Measurements from ENCODE around the gene SRGAP1. TPM values are rescaled to one million over a fixed set of nuclear protein-coding genes. Genes with fewer than 3 reads are reported as not detected.
"Not testable (repeated sequence)": the region's sequence is repeated elsewhere in the genome, so short reads cannot be mapped to it uniquely, and the experiment has no call there.

Gene SRGAP1
- total and polyA plus RNA-seq, 8 donors = 0.70 to 37.9 (median 9.8) TPM

DNA sequence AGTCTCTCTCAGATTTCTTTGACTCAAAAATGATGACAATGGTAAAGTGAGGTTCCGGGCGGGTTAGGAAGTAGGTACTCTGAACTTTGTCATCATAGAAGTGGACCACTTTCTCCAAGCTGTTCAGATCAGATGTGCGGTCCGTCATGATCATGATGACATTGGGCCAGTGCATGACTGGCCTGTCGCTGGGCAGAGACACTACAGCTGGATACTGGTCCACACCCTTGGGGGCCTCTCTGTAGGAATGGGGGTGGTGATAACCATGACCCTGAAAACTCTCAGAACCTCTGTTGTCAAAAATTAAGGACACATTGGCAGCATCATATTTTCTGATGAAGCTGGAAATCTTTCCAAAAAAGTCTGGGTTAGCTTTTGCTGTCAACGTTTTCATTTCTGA, 349.4 kb downstream of the SRGAP1 start:
- H3K4me3 ChIP-seq = no peak overlapping the region
- intact Hi-C loops (cut with DNase I; ENCODE audit: low total_unique reads) = no loop called here
- 92 to 97% (median 96%) methylated on average over 6 of the region's 6 CpGs for WGBS, 5 donors
- no peaks in the 10 kb centered on the region for H3K4me1 ChIP-seq
- TF ChIP-seq POLR2AphosphoS5 (IDR thresholded peaks at IDR 0.05) (no peak), POLR2A (IDR thresholded peaks at IDR 0.05) (no peak), EP300 (IDR thresholded peaks at IDR 0.05) (no peak)
- TF ChIP-seq, protein P1, sequence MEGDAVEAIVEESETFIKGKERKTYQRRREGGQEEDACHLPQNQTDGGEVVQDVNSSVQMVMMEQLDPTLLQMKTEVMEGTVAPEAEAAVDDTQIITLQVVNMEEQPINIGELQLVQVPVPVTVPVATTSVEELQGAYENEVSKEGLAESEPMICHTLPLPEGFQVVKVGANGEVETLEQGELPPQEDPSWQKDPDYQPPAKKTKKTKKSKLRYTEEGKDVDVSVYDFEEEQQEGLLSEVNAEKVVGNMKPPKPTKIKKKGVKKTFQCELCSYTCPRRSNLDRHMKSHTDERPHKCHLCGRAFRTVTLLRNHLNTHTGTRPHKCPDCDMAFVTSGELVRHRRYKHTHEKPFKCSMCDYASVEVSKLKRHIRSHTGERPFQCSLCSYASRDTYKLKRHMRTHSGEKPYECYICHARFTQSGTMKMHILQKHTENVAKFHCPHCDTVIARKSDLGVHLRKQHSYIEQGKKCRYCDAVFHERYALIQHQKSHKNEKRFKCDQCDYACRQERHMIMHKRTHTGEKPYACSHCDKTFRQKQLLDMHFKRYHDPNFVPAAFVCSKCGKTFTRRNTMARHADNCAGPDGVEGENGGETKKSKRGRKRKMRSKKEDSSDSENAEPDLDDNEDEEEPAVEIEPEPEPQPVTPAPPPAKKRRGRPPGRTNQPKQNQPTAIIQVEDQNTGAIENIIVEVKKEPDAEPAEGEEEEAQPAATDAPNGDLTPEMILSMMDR (IDR thresholded peaks at IDR 0.05) = no peak
- DNase-seq = no peak
- no peaks in the 10 kb centered on the region for H3K27me3 ChIP-seq
- peaks cover 6 to 24% (median 15%) of the 10 kb centered on the region in 4 donors for H3K36me3 ChIP-seq
- H3K9me3 ChIP-seq = no peaks in the 10 kb centered on the region
- H3K27ac ChIP-seq = no peak overlapping the region

DNA sequence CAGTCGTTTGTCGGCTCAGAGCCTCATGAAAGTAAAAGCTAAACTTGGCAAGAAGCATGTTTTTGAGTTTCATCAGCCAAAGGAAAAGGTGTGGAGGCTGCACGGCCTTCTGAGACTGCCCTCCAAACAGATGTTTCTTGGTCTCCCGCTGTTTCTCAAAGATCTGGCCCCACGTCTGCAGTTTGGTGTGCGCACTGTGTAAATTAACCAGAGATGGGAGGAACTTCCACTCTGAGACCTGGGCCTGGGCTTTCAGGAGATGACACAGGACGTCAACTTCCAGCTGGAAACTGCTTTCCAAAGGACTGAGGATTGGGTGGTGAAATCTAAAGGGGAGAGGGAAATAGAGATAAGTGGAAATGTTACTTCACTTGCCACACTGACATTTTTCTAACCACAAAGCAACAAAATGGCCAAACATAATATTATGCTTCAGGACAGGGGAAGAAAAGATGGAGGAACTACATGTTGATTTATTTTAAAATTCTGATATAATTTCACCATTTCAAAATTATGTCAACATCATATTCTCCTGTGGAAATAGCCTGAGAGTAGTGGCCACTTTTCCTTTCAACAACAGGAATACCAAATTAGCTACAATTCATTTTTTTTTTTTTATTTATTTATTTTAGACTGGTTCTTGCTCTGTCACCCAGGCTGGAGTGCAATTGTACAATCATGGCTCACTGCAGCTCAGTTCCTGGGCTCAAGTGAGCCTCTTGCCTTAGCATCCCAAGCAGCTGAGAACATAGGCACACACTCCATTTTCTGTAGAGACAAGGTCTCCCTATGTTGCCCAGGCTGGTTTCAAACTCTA, 350.0 kb downstream of the SRGAP1 start:
- TF ChIP-seq, protein P1 (IDR thresholded peaks at IDR 0.05) = no peak
- TF ChIP-seq POLR2AphosphoS5 (IDR thresholded peaks at IDR 0.05) (no peak), POLR2A (IDR thresholded peaks at IDR 0.05) (no peak), EP300 (IDR thresholded peaks at IDR 0.05) (no peak)
- intact Hi-C loops (cut with DNase I; ENCODE audit: low total_unique reads) = no loop called here
- DNase-seq = no peak

DNA sequence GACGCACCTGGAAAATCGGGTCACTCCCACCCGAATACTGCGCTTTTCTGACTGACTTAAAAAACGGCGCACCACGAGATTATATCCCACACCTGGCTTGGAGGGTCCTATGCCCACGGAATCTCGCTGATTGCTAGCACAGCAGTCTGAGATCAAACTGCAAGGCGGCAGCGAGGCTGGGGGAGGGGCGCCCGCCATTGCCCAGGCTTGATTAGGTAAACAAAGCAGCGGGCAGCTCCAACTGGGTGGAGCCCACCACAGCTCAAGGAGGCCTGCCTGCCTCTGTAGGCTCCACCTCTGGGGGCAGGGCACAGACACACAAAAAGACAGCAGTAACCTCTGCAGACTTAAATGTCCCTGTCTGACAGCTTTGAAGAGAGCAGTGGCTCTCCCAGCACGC, 351.3 kb downstream of the SRGAP1 start:
- WGBS, 5 donors = 34 to 80% (median 74%) methylated on average over 1 to 11 of the region's 15 CpGs; no CpG with 5 or more reads in 1 of the 5 donors
- H3K27ac ChIP-seq; H3K27me3 ChIP-seq; intact Hi-C loops (cut with DNase I; ENCODE audit: low total_unique reads); H3K9me3 ChIP-seq; H3K4me1 ChIP-seq; H3K4me3 ChIP-seq; DNase-seq: not testable (repeated sequence)
- peaks cover 6 to 24% (median 15%) of the 10 kb centered on the region in 4 donors for H3K36me3 ChIP-seq

More for the DNA sequence above, 350.0 kb downstream of the SRGAP1 start:
- 83 to 93% (median 89%) methylated on average over 7 of the region's 7 CpGs for WGBS, 5 donors
- H3K27ac ChIP-seq = no peak overlapping the region
- peaks cover 6 to 24% (median 15%) of the 10 kb centered on the region in 4 donors for H3K36me3 ChIP-seq
- H3K4me3 ChIP-seq = no peak overlapping the region
- no peaks in the 10 kb centered on the region for H3K9me3 ChIP-seq
- no peaks in the 10 kb centered on the region for H3K27me3 ChIP-seq
- H3K4me1 ChIP-seq = no peaks in the 10 kb centered on the region

DNA sequence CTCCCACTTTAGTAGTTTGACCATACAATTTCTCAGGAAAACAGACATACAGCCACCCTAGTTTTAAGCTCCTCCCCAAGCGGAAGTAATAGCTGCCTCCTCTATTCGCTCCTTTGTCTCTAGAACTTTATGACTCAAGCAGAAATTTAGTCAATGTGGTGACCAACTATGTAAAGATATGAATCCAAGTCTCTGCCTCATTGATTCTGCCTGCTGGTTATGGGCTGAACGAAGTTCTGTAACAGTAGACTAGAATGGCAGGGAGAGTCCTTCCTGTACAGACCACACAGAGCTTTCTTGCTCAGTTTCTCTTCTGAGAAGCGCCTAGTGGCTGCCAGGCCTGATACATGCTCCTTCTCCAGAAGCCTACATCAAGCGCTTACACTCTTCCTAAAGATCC, 358.5 kb downstream of the SRGAP1 start:
- H3K9me3 ChIP-seq = no peaks in the 10 kb centered on the region
- H3K4me3 ChIP-seq = no peak overlapping the region
- no peaks in the 10 kb centered on the region for H3K4me1 ChIP-seq
- no peak overlapping the region for H3K27ac ChIP-seq
- no peak for DNase-seq
- WGBS, 5 donors = 94 to 98% (median 96%) methylated on average over 5 of the region's 5 CpGs
- H3K36me3 ChIP-seq = peaks cover 0 to 27% (median 12%) of the 10 kb centered on the region in 4 donors
- intact Hi-C loops (cut with DNase I; ENCODE audit: low total_unique reads) = no loop called here
- no peak for TF ChIP-seq POLR2A (IDR thresholded peaks at IDR 0.05)
- no peak for TF ChIP-seq POLR2AphosphoS5 (IDR thresholded peaks at IDR 0.05)
- TF ChIP-seq, protein P1 (IDR thresholded peaks at IDR 0.05) = no peak
- no peak for TF ChIP-seq EP300 (IDR thresholded peaks at IDR 0.05)
- H3K27me3 ChIP-seq = no peaks in the 10 kb centered on the region

DNA sequence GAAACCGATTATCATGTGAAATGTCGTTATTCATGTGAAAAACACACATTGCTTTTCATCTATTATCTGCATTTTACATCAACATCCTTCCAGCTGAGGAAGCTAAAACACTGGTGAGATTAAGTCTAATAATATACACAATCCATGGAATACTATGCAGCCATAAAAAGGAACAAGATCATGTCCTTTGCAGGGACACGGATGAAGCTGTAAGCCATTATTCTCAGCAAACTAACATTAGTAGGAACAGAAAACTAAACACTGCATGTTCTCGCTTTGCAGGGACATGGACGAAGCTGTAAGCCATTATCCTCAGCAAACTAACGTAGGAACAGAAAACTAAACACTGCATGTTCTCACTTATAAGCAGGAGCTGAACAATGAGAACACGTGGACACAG, 359.3 kb downstream of the SRGAP1 start:
- Histone ChIP-seq H3K27ac (no peak overlapping the region), H3K4me1 (no peaks in the 10 kb centered on the region), H3K27me3 (no peaks in the 10 kb centered on the region), H3K36me3 (peaks cover 0 to 27% (median 12%) of the 10 kb centered on the region in 4 donors), H3K4me3 (no peak overlapping the region), H3K9me3 (no peaks in the 10 kb centered on the region)
- WGBS, 5 donors = 54 to 85% (median 67%) methylated on average over 7 of the region's 7 CpGs
- no peak for DNase-seq
- intact Hi-C loops (cut with DNase I; ENCODE audit: low total_unique reads) = no loop called here
- TF ChIP-seq EP300 (IDR thresholded peaks at IDR 0.05) (no peak), POLR2AphosphoS5 (IDR thresholded peaks at IDR 0.05) (no peak), POLR2A (IDR thresholded peaks at IDR 0.05) (no peak)
- TF ChIP-seq, protein P1 (IDR thresholded peaks at IDR 0.05) = no peak

All from stomach (tissue), 9 donors.